BE2C (cell line): ENCODE data around the gene HLCS.

Source experiments
- DNase-seq: peaks from one replicate; pipeline ENCODE4 v3.0.0-alpha.2; 2020
- H3K27me3 ChIP-seq: fragments of 250-450 bp; sonication (Bioruptor Pico); 2 replicates; pipeline ENCODE4 v1.5.1; 2020; ENCODE audit warnings: mild to moderate bottlenecking
- H3K36me3 ChIP-seq: fragments of 250-450 bp; sonication (Bioruptor Pico); 2 replicates; pipeline ENCODE4 v1.5.1; 2020; ENCODE audit warnings: mild to moderate bottlenecking
- H3K4me1 ChIP-seq: fragments of 250-450 bp; sonication (Bioruptor Pico); 2 replicates; pipeline ENCODE4 v1.5.1; 2020
- H3K4me3 ChIP-seq: 2 replicates; pipeline ENCODE4 v1.5.1; 2011; ENCODE audit warnings: low read depth, low read length
- H3K9me3 ChIP-seq: fragments of 250-450 bp; sonication (Bioruptor Pico); 2 replicates; pipeline ENCODE4 v1.5.1; 2020
- CTCF ChIP-seq: IDR thresholded peaks from 2 replicates; pipeline ENCODE4 v1.5.1; 2012; ENCODE audit warnings: mild to moderate bottlenecking, low read depth, low read length

HLCS gene

GRCh38 chr21:36965720-36966065 is 776 bp downstream of the HLCS start:
- Histone ChIP-seq H3K27me3 (no peaks in the 10 kb centered on the region), H3K4me1 (peaks cover 5% of the 10 kb centered on the region), H3K9me3 (peaks cover 3% of the 10 kb centered on the region; the same call in 1 of the 2 replicates), H3K4me3 (peak overlapping the region; percentile 67), H3K36me3 (no peaks in the 10 kb centered on the region)
- DNase-seq: no peak
- TF ChIP-seq CTCF: no peak

GRCh38 chr21:36964827-36965719 is 1.4 kb downstream of the HLCS start:
- H3K4me1 ChIP-seq: peaks cover 5% of the 10 kb centered on the region
- H3K27me3 ChIP-seq: no peaks in the 10 kb centered on the region
- no peak for TF ChIP-seq CTCF
- peaks cover 3% of the 10 kb centered on the region; the same call in 1 of the 2 replicates for H3K9me3 ChIP-seq
- H3K4me3 ChIP-seq: peak overlapping the region; percentile 67; the same call in 1 of the 2 replicates
- H3K36me3 ChIP-seq: no peaks in the 10 kb centered on the region
- DNase-seq: no peak

GRCh38 chr21:36964398-36964797 is 2.1 kb downstream of the HLCS start:
- TF ChIP-seq CTCF: no peak
- DNase-seq: no peak
- Histone ChIP-seq H3K36me3 (no peaks in the 10 kb centered on the region), H3K9me3 (peaks cover 3% of the 10 kb centered on the region; the same call in 1 of the 2 replicates), H3K4me1 (peaks cover 5% of the 10 kb centered on the region), H3K4me3 (no peak overlapping the region), H3K27me3 (no peaks in the 10 kb centered on the region)

- no peak overlapping the region for H3K4me3 ChIP-seq
- peaks cover 2% of the 10 kb centered on the region for H3K4me1 ChIP-seq
- DNase-seq: no peak
- H3K9me3 ChIP-seq: no peaks in the 10 kb centered on the region
- no peaks in the 10 kb centered on the region for H3K27me3 ChIP-seq
- TF ChIP-seq CTCF: no peak
- H3K36me3 ChIP-seq: no peaks in the 10 kb centered on the region
Observed at GRCh38 chr21:36962098-36962780, 4.2 kb downstream of the HLCS start.

- no peak for DNase-seq
- no peak for TF ChIP-seq CTCF
- H3K4me1 ChIP-seq: no peaks in the 10 kb centered on the region; the same call in 1 of the 2 replicates
- no peaks in the 10 kb centered on the region for H3K27me3 ChIP-seq
- H3K9me3 ChIP-seq: no peaks in the 10 kb centered on the region
- no peaks in the 10 kb centered on the region for H3K36me3 ChIP-seq
- H3K4me3 ChIP-seq: no peak overlapping the region
Observed at GRCh38 chr21:36960676-36961284, 5.7 kb downstream of the HLCS start.
